HG03060 (cell line): Measurements from ENCODE around the gene CFAP410.
"Not testable (repeated sequence)": the region's sequence is repeated elsewhere in the genome, so short reads cannot be mapped to it uniquely, and the experiment has no call there.

Experiments used
- ATAC-seq: cut with Tn5 transposase; IDR thresholded peaks from one replicate; pipeline ENCODE4 v1.9.1; 2021; ENCODE audit warnings: low read depth, moderate number of reproducible peaks; ENCODE audit not compliant: unreplicated experiment

Gene CFAP410

GRCh38 chr21:44352253-44352860 is 13.2 kb upstream of the CFAP410 start:
- ATAC-seq: no peak

GRCh38 chr21:44351535-44352252 is 12.5 kb upstream of the CFAP410 start:
- ATAC-seq: no peak

GRCh38 chr21:44350773-44351481 is 11.7 kb upstream of the CFAP410 start:
- no peak for ATAC-seq

GRCh38 chr21:44349847-44350772 is 10.9 kb upstream of the CFAP410 start:
- ATAC-seq: no peak

- no peak for ATAC-seq
Observed at GRCh38 chr21:44349416-44349846, 10.2 kb upstream of the CFAP410 start.

GRCh38 chr21:44348861-44349260 is 9.7 kb upstream of the CFAP410 start:
- ATAC-seq: no peak

GRCh38 chr21:44347911-44348451 is 8.8 kb upstream of the CFAP410 start:
- no peak for ATAC-seq

- ATAC-seq: no peak
Observed at GRCh38 chr21:44345495-44345894, 6.3 kb upstream of the CFAP410 start.

- ATAC-seq: no peak
Observed at GRCh38 chr21:44344541-44345183, 5.5 kb upstream of the CFAP410 start.

GRCh38 chr21:44342981-44343380 is 3.8 kb upstream of the CFAP410 start:
- not testable (repeated sequence) for ATAC-seq

- ATAC-seq: not testable (repeated sequence)
Observed at GRCh38 chr21:44341726-44342458, 2.7 kb upstream of the CFAP410 start.

GRCh38 chr21:44337941-44338895 is 972 bp downstream of the CFAP410 start:
- no peak for ATAC-seq

GRCh38 chr21:44337449-44337848 is 1.7 kb downstream of the CFAP410 start:
- no peak for ATAC-seq

GRCh38 chr21:44335266-44336059 is 3.7 kb downstream of the CFAP410 start:
- ATAC-seq: no peak

- no peak for ATAC-seq
Observed at GRCh38 chr21:44334329-44335030, 4.7 kb downstream of the CFAP410 start.

GRCh38 chr21:44333509-44334328 is 5.5 kb downstream of the CFAP410 start:
- no peak for ATAC-seq
